PC-9 (cell line): ENCODE results near the gene IKZF2.

Source experiments
- EZH2 ChIP-seq: fragments of 200-600 bp; sonication (generic); IDR thresholded peaks from 2 replicates; pipeline ENCODE4 v1.8.0; 2017; ENCODE audit warnings: antibody characterized with exemption, low read depth
- TF ChIP-seq, protein P1 (sequence below): fragments of 200-600 bp; sonication (generic); conservative IDR thresholded peaks from 2 replicates; pipeline ENCODE4 v1.6.1; 2017; ENCODE audit warnings: mixed run types, antibody characterized with exemption, mild to moderate bottlenecking, moderate library complexity

DNA sequence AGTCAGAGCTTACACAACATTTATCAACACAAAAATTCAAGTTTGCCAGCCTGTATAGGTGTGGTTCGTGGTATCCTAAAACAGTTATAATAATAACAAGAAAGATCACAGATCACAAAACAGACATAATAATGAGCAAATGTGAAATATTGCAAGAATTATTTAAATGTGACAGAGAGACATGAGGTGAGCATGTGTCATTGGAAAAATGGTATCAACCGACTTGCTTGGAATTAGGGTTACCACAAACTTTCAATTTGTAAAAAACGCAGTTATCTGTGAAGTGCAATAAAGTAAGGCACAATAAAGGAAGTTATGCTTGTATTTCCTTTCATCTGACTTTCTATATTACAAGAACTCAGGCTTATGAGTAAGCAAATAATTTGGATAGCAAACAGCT lies 116.8 kb downstream of the IKZF2 start:
- TF ChIP-seq, protein P1, sequence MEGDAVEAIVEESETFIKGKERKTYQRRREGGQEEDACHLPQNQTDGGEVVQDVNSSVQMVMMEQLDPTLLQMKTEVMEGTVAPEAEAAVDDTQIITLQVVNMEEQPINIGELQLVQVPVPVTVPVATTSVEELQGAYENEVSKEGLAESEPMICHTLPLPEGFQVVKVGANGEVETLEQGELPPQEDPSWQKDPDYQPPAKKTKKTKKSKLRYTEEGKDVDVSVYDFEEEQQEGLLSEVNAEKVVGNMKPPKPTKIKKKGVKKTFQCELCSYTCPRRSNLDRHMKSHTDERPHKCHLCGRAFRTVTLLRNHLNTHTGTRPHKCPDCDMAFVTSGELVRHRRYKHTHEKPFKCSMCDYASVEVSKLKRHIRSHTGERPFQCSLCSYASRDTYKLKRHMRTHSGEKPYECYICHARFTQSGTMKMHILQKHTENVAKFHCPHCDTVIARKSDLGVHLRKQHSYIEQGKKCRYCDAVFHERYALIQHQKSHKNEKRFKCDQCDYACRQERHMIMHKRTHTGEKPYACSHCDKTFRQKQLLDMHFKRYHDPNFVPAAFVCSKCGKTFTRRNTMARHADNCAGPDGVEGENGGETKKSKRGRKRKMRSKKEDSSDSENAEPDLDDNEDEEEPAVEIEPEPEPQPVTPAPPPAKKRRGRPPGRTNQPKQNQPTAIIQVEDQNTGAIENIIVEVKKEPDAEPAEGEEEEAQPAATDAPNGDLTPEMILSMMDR, result no peak
- no peak for TF ChIP-seq EZH2
